Stimulated activated CD8-positive, alpha-beta memory T cell treated with anti-CD3 and anti-CD28 coated beads, Interleukin-7, amount 100 ng/mL, for 1 hour (primary cell): ENCODE measurements around the gene FAM25G.

Source experiments
- DNase-seq, 2 donors: peaks; one replicate each; pipeline ENCODE4 v3.0.0-alpha.2; 2020; ENCODE audit warnings: low read depth in 2 of 2

Gene FAM25G

GRCh38 chr10:47449102-47449978 is 42.2 kb downstream of the FAM25G start:
- DNase-seq, result no peak

- no peak for DNase-seq
Observed at GRCh38 chr10:47447705-47448104, 43.8 kb downstream of the FAM25G start.

GRCh38 chr10:47447209-47447608 is 44.3 kb downstream of the FAM25G start:
- DNase-seq, result no peak

DNA sequence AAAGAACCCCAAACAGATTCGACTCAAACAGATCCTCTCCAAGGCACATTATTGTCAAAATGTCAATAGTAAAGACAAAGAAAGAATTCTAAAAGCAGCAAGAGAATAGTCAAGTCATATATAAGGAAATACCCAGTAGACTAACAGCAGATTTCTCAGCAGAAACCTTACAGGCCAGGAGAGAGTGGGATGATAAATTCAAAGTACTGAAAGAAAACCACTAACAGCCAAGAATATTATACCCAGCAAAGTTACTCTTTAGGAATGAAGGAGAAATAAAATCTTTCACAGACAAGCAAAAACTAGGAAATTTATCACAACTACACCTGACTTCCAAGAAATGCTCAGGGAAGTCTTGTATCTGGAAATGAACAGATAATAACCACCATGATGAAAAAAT is 45.8 kb downstream of the FAM25G start:
- no peak for DNase-seq

DNA sequence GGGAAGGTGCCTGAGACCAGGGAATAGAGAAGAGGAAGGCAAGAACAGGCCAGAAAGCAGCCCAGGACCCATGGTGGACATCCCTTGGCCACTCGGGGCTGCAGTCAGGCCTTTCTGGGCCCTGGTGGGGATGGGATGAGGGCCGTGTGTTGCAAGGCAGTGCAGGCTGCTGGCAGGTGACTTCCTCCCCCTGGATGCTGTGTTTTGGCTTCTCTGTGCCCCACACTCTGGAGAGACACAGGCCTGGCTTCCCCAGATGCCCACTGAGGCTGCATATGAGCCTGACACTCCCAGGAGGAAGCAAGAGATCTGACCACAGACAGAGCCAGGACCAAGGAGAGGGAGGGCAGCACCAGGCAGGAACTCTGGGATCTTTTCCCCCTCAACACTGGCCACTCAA is 47.5 kb downstream of the FAM25G start:
- DNase-seq, result no peak

DNA sequence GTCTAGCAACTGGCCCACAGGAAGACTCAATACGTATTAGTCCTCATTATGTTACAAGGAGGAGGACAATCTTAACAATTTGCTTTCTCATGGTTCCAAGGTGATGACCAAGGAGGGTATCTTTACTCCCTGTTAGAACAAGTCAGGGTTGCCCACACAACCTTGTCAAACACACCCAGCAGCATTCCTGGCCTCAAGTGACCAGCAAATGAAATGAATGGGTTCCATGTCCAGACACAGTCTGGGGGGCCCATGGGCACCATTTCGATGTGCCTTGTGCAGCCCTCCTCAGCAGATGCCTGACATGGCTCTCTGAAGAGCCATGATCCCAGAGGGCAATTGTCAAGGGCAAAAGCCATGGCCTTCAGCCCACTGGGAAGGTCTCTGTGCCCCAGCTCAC is 48.4 kb downstream of the FAM25G start:
- no peak for DNase-seq

GRCh38 chr10:47442351-47442750 is 49.1 kb downstream of the FAM25G start:
- DNase-seq, result no peak

- DNase-seq, result no peak
Observed at GRCh38 chr10:47441938-47442337, 49.6 kb downstream of the FAM25G start.

DNA sequence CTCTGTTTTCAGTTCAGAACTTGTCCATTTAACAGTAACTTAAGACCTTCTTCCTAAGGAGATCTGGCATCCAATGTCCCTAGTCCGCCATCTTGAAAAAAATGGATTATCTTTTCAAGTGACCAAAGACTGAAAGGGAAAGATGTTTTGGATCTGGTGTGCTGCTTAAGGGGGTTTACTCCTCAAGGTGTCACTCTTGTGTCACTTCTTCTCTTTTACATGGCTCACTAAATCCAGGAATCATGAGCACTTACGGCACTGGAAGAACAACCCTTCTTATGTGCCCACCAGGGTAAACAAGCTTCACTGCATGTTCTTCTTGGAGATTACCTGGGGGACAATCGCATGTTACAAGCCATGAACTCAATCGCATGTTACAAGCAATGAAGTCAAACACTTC is 51.3 kb downstream of the FAM25G start:
- DNase-seq, result no peak

- DNase-seq, result no peak
Observed at GRCh38 chr10:47438857-47439474, 52.5 kb downstream of the FAM25G start.
